Muscle layer of colon (tissue), 2 donors: ENCODE measurements around the gene MYO7B.

ENCODE experiments used
- H3K27ac ChIP-seq: one replicate; pipeline ENCODE4 v1.7.0; 2013; ENCODE audit warnings: low read depth, mild to moderate bottlenecking, low read length, moderate library complexity
- H3K27me3 ChIP-seq, 2 donors: one replicate each; pipeline ENCODE4 v1.7.0; 2013; ENCODE audit warnings: low read length in 2 of 2, mild to moderate bottlenecking in 2 of 2; ENCODE audit not compliant: insufficient read depth in 2 of 2, control insufficient read depth in 1 of 2
- H3K36me3 ChIP-seq: one replicate; pipeline ENCODE4 v1.7.0; 2013; ENCODE audit warnings: mild to moderate bottlenecking, low read length; ENCODE audit not compliant: insufficient read depth
- H3K4me1 ChIP-seq: one replicate; pipeline ENCODE4 v1.7.0; 2013; ENCODE audit warnings: mild to moderate bottlenecking, low read length; ENCODE audit not compliant: insufficient read depth
- H3K4me3 ChIP-seq, 2 donors: one replicate each; pipeline ENCODE4 v1.7.0; 2013; ENCODE audit warnings: low read length in 2 of 2, low read depth in 1 of 2, mild to moderate bottlenecking in 1 of 2, moderate library complexity in 1 of 2
- H3K9ac ChIP-seq: one replicate; pipeline ENCODE4 v1.7.0; 2013; ENCODE audit warnings: low read length
- H3K9me3 ChIP-seq: one replicate; pipeline ENCODE4 v1.7.0; 2013; ENCODE audit warnings: mild to moderate bottlenecking, low read length
- donor health status: abdominal sarcoma.
- donor health status: Adenocarcinoma of cecum.

MYO7B gene

GRCh38 chr2:127585270-127585807 is 49.9 kb downstream of the MYO7B start:
- no peak overlapping the region for H3K27ac ChIP-seq
- H3K4me3 ChIP-seq, result no peak overlapping the region
- no peaks in the 10 kb centered on the region for H3K9me3 ChIP-seq
- H3K36me3 ChIP-seq, result no peaks in the 10 kb centered on the region
- H3K27me3 ChIP-seq, result no peaks in the 10 kb centered on the region
- H3K9ac ChIP-seq, result no peak overlapping the region
- no peaks in the 10 kb centered on the region for H3K4me1 ChIP-seq

- Histone ChIP-seq H3K27ac (no peak overlapping the region), H3K36me3 (no peaks in the 10 kb centered on the region), H3K9me3 (no peaks in the 10 kb centered on the region), H3K4me1 (no peaks in the 10 kb centered on the region), H3K9ac (no peak overlapping the region), H3K4me3 (no peak overlapping the region), H3K27me3 (no peaks in the 10 kb centered on the region)
Measured at GRCh38 chr2:127586136-127586535, 50.7 kb downstream of the MYO7B start.

- Histone ChIP-seq H3K36me3 (no peaks in the 10 kb centered on the region), H3K9ac (no peak overlapping the region), H3K9me3 (no peaks in the 10 kb centered on the region)
Measured at GRCh38 chr2:127586746-127587295, 51.3 kb downstream of the MYO7B start.

GRCh38 chr2:127588241-127588640 is 52.8 kb downstream of the MYO7B start:
- H3K9me3 ChIP-seq, result no peaks in the 10 kb centered on the region
- H3K4me1 ChIP-seq, result no peaks in the 10 kb centered on the region
- H3K9ac ChIP-seq, result no peak overlapping the region
- H3K27ac ChIP-seq, result no peak overlapping the region
- no peaks in the 10 kb centered on the region for H3K36me3 ChIP-seq
- no peak overlapping the region for H3K4me3 ChIP-seq
- no peaks in the 10 kb centered on the region for H3K27me3 ChIP-seq

More at GRCh38 chr2:127586746-127587295, 51.3 kb downstream of the MYO7B start:
- Histone ChIP-seq H3K4me1 (no peaks in the 10 kb centered on the region), H3K27me3 (no peaks in the 10 kb centered on the region), H3K4me3 (no peak overlapping the region), H3K27ac (no peak overlapping the region)

- no peaks in the 10 kb centered on the region for H3K27me3 ChIP-seq
- no peak overlapping the region for H3K4me3 ChIP-seq
Measured at GRCh38 chr2:127589358-127589757, 53.9 kb downstream of the MYO7B start.

GRCh38 chr2:127589841-127590240 is 54.4 kb downstream of the MYO7B start:
- Histone ChIP-seq H3K4me1 (no peaks in the 10 kb centered on the region), H3K4me3 (no peak overlapping the region), H3K9ac (no peak overlapping the region), H3K27me3 (no peaks in the 10 kb centered on the region), H3K27ac (no peak overlapping the region), H3K9me3 (no peaks in the 10 kb centered on the region), H3K36me3 (no peaks in the 10 kb centered on the region)

More at GRCh38 chr2:127589358-127589757, 53.9 kb downstream of the MYO7B start:
- Histone ChIP-seq H3K9me3 (no peaks in the 10 kb centered on the region), H3K9ac (no peak overlapping the region), H3K36me3 (no peaks in the 10 kb centered on the region), H3K27ac (no peak overlapping the region), H3K4me1 (no peaks in the 10 kb centered on the region)

GRCh38 chr2:127590386-127591190 is 55.1 kb downstream of the MYO7B start:
- Histone ChIP-seq H3K9me3 (no peaks in the 10 kb centered on the region), H3K27ac (no peak overlapping the region), H3K4me1 (no peaks in the 10 kb centered on the region), H3K27me3 (no peaks in the 10 kb centered on the region), H3K9ac (no peak overlapping the region), H3K36me3 (no peaks in the 10 kb centered on the region), H3K4me3 (no peak overlapping the region)

GRCh38 chr2:127591221-127591923 is 55.9 kb downstream of the MYO7B start:
- Histone ChIP-seq H3K9ac (no peak overlapping the region), H3K36me3 (no peaks in the 10 kb centered on the region), H3K9me3 (no peaks in the 10 kb centered on the region)

GRCh38 chr2:127592761-127593227 is 57.3 kb downstream of the MYO7B start:
- Histone ChIP-seq H3K36me3 (no peaks in the 10 kb centered on the region), H3K4me3 (no peak overlapping the region), H3K4me1 (no peaks in the 10 kb centered on the region)

More at GRCh38 chr2:127591221-127591923, 55.9 kb downstream of the MYO7B start:
- Histone ChIP-seq H3K4me3 (no peak overlapping the region), H3K4me1 (no peaks in the 10 kb centered on the region), H3K27ac (no peak overlapping the region), H3K27me3 (no peaks in the 10 kb centered on the region)

GRCh38 chr2:127593228-127594115 is 58.0 kb downstream of the MYO7B start:
- Histone ChIP-seq H3K4me1 (no peaks in the 10 kb centered on the region), H3K27ac (no peak overlapping the region), H3K9me3 (no peaks in the 10 kb centered on the region), H3K36me3 (no peaks in the 10 kb centered on the region), H3K4me3 (no peak overlapping the region), H3K9ac (no peak overlapping the region), H3K27me3 (no peaks in the 10 kb centered on the region)

More at GRCh38 chr2:127592761-127593227, 57.3 kb downstream of the MYO7B start:
- Histone ChIP-seq H3K9ac (no peak overlapping the region), H3K27me3 (no peaks in the 10 kb centered on the region), H3K27ac (no peak overlapping the region), H3K9me3 (no peaks in the 10 kb centered on the region)
